ENCODE results near the gene CISD2.
"Not testable (repeated sequence)": the region's sequence is repeated elsewhere in the genome, so short reads cannot be mapped to it uniquely, and the experiment has no call there.

GRCh38 chr4:102888570-102888969 is 19.8 kb downstream of the CISD2 start:
- TF ChIP-seq RAD21 (conservative IDR thresholded peaks at IDR 0.05 in 1 of 2, IDR thresholded peaks at IDR 0.05 in 1 of 2); POLR2A (IDR thresholded peaks at IDR 0.05; ENCODE audit: low read length); RFX5 (IDR thresholded peaks at IDR 0.05); REST (IDR thresholded peaks at IDR 0.05); SMC3 (IDR thresholded peaks at IDR 0.05); CTCF (IDR thresholded peaks at IDR 0.05); EP300 (IDR thresholded peaks at IDR 0.05); USF2 (IDR thresholded peaks at IDR 0.05); CHD4 (IDR thresholded peaks at IDR 0.05; ENCODE audit: borderline replicate concordance); CEBPB (IDR thresholded peaks at IDR 0.05): not testable (repeated sequence)

Measured in A549 (cell line).